ENCODE data around the gene SPEG.

GRCh38 chr2:219416235-219416602, 18.4 kb upstream of the SPEG start:
- TF ChIP-seq CTCF (IDR thresholded peaks at IDR 0.05) (no peak), POLR2A (IDR thresholded peaks at IDR 0.05) (no peak)

Measured in body of pancreas (tissue), 4 donors.